HepG2 (cell line): ENCODE results near the gene TMA7B. TPM values are rescaled to one million over a fixed set of nuclear protein-coding genes. Genes with fewer than 3 reads are reported as not detected.

Experiments
- ATAC-seq: fragments of 200-7000 bp; cut with Tn5 transposase; 3 replicates; pipeline ENCODE4 v1.9.1; 2020; ENCODE audit warnings: mild to moderate bottlenecking, moderate library complexity
- BruUV-seq: library from RNA; stranded (reverse); fragments of 400-500 nt; replicated peaks from 2 replicates; lab custom pipeline; 2021; lab: Mats Ljungman, UMichigan
- CTCF ChIA-PET: fragments of 300-600 bp; formaldehyde crosslinking; extraction: SDS; loops from one replicate; lab custom pipeline; 2021; ENCODE audit warnings: low total read pairs, inconsistent platforms, low intra/inter-chr PET ratio; lab: Yijun Ruan, JAX
- POLR2A ChIA-PET: fragments of 350-600 bp; sonication (Branson Sonifier 250); formaldehyde crosslinking; loops from one replicate; lab custom pipeline; 2020; ENCODE audit warnings: antibody characterized with exemption, inconsistent platforms; lab: Yijun Ruan, JAX
- DNase-seq: peaks from one replicate; pipeline ENCODE4 v3.0.0-alpha.2; 2015; ENCODE audit warnings: low spot score
- FAIRE-seq: peaks from 3 replicates; lab custom pipeline; 2011; peaks lifted over from hg19 to GRCh38; lab: Jason Lieb, UNC
- H2AFZ ChIP-seq: one replicate; pipeline ENCODE4 v1.6.1; 2011; ENCODE audit warnings: low read length, inconsistent platforms
- H3K27ac ChIP-seq: fragments of 300-600 bp; 3 replicates; pipeline ENCODE4 v1.8.0; 2011; ENCODE audit warnings: mixed run types, mild to moderate bottlenecking, mixed read lengths, low read length, inconsistent platforms; ENCODE audit not compliant: insufficient read depth; ENCODE audit errors: extremely low read length
- H3K27me3 ChIP-seq, 2 experiments: fragments of 200-600 bp in 1 of 2; 2 replicates in 1 of 2; 3 replicates in 1 of 2; pipeline versions ENCODE4 v1.6.0 to v1.8.0; 2011; ENCODE audit warnings: low read length in 2 of 2, mild to moderate bottlenecking in 2 of 2, moderate library complexity in 2 of 2, inconsistent platforms in 1 of 2; ENCODE audit not compliant: insufficient read depth in 2 of 2, control insufficient read depth in 1 of 2
- H3K36me3 ChIP-seq, 2 experiments: fragments of 200-600 bp in 1 of 2; replicated peaks in 1 of 2; 2 replicates in 1 of 2; 3 replicates in 1 of 2; pipeline versions ENCODE4 v1.5.1 to v1.8.0; 2011; ENCODE audit warnings: low read length in 2 of 2, inconsistent platforms in 1 of 2; ENCODE audit not compliant: insufficient read depth in 2 of 2, control insufficient read depth in 1 of 2
- H3K4me1 ChIP-seq: 2 replicates; pipeline ENCODE4 v1.5.1; 2012; ENCODE audit warnings: low read length, inconsistent platforms; ENCODE audit not compliant: insufficient read depth
- H3K4me2 ChIP-seq: 2 replicates; pipeline ENCODE4 v1.6.0; 2011; ENCODE audit warnings: low read depth, low read length, inconsistent platforms
- H3K4me3 ChIP-seq, 3 experiments: fragments of 200-600 bp in 1 of 3; sonication (generic), shearing (Covaris generic) in 1 of 3; replicated peaks in 1 of 3; 2 replicates each; pipeline ENCODE4 v1.5.1; 2011 to 2016; ENCODE audit warnings: low read length in 3 of 3, inconsistent platforms in 2 of 3, low read depth in 2 of 3, mild to moderate bottlenecking in 2 of 3, control low read depth in 1 of 3, mixed read lengths in 1 of 3; ENCODE audit not compliant: insufficient read depth in 1 of 3
- H3K79me2 ChIP-seq: one replicate; pipeline ENCODE4 v1.6.1; 2011; ENCODE audit warnings: low read length, inconsistent platforms; ENCODE audit not compliant: insufficient read depth
- H3K9ac ChIP-seq: 2 replicates; pipeline ENCODE4 v1.6.0; 2011; ENCODE audit warnings: mild to moderate bottlenecking, low read depth, low read length, inconsistent platforms; ENCODE audit not compliant: insufficient read depth
- H3K9me3 ChIP-seq: 2 replicates; pipeline ENCODE4 v1.5.1; 2012; ENCODE audit warnings: mild to moderate bottlenecking, low read length
- H4K20me1 ChIP-seq: 2 replicates; pipeline ENCODE4 v1.6.0; 2011; ENCODE audit warnings: inconsistent platforms, mild to moderate bottlenecking, low read length, moderate library complexity; ENCODE audit not compliant: insufficient read depth
- AFF4 ChIP-seq: sonication (generic); formaldehyde crosslinking; IDR thresholded peaks from 2 replicates; pipeline ENCODE4 v1.4.0; 2020; ENCODE audit warnings: missing genetic modification reagents
- AGO2 ChIP-seq: fragments of 200-400 bp; formaldehyde crosslinking; optimal IDR thresholded peaks from 2 replicates; pipeline ENCODE3; 2017; ENCODE audit warnings: mild to moderate bottlenecking, low read depth, low read length, moderate library complexity
- ARNT2 ChIP-seq: sonication (generic); formaldehyde crosslinking; IDR thresholded peaks from 2 replicates; pipeline ENCODE4 v1.8.0; 2022; ENCODE audit warnings: mild to moderate bottlenecking, low read depth, missing genetic modification reagents, moderate library complexity
- BORCS8-MEF2B ChIP-seq: sonication (generic); formaldehyde crosslinking; IDR thresholded peaks from 2 replicates; pipeline ENCODE4 v1.8.0; 2022; ENCODE audit warnings: mild to moderate bottlenecking, missing genetic modification reagents
- FOSL1 ChIP-seq: sonication (generic); formaldehyde crosslinking; IDR thresholded peaks from 2 replicates; pipeline ENCODE4 v1.9.0; 2021; ENCODE audit warnings: missing genetic modification reagents, borderline replicate concordance
- FOXA1 ChIP-seq, 2 experiments: fragments of 450-650 bp in 1 of 2; sonication (generic) in 1 of 2; formaldehyde crosslinking in 1 of 2; IDR thresholded peaks; 2 replicates each; pipeline versions ENCODE4 v1.4.0 to v1.6.1; 2016 to 2020; ENCODE audit warnings: missing genetic modification reagents in 1 of 2
- IKZF4 ChIP-seq: sonication (generic); formaldehyde crosslinking; IDR thresholded peaks from 2 replicates; pipeline ENCODE4 v1.5.1; 2020; ENCODE audit warnings: borderline replicate concordance, mild to moderate bottlenecking, low read depth, missing genetic modification reagents; ENCODE audit errors: not compliant biosample characterization
- KDM5B ChIP-seq: sonication (generic); formaldehyde crosslinking; IDR thresholded peaks from 2 replicates; pipeline ENCODE4 v1.4.0; 2020; ENCODE audit warnings: missing genetic modification reagents, mild to moderate bottlenecking, borderline replicate concordance
- PRMT3 ChIP-seq: sonication (generic); formaldehyde crosslinking; IDR thresholded peaks from 2 replicates; pipeline ENCODE4 v1.8.1; 2022; ENCODE audit warnings: low read depth, mild to moderate bottlenecking, moderate library complexity, missing genetic modification reagents, borderline replicate concordance
- YY1 ChIP-seq: IDR thresholded peaks from 2 replicates; pipeline ENCODE4 v1.6.1; 2011; ENCODE audit warnings: low read length, low read depth, moderate library complexity, mild to moderate bottlenecking; ENCODE audit not compliant: insufficient read depth, insufficient replicate concordance
- ZNF253 ChIP-seq: sonication (generic); formaldehyde crosslinking; IDR thresholded peaks from 2 replicates; pipeline ENCODE4 v1.8.0; 2022; ENCODE audit warnings: mild to moderate bottlenecking, missing genetic modification reagents, borderline replicate concordance
- ZNF264 ChIP-seq: sonication (generic); formaldehyde crosslinking; IDR thresholded peaks from 2 replicates; pipeline ENCODE4 v1.4.0; 2020; ENCODE audit warnings: missing genetic modification reagents
- ZNF281 ChIP-seq: sonication (generic); formaldehyde crosslinking; IDR thresholded peaks from 2 replicates; pipeline ENCODE4 v1.4.0; 2020; ENCODE audit warnings: missing genetic modification reagents, borderline replicate concordance
- ZNF282 ChIP-seq: fragments of 450-650 bp; IDR thresholded peaks from 2 replicates; pipeline ENCODE4 v1.6.1; 2018; ENCODE audit not compliant: partially characterized antibody
- ZNF337 ChIP-seq: sonication (generic); formaldehyde crosslinking; IDR thresholded peaks from 2 replicates; pipeline ENCODE4 v1.5.1; 2020; ENCODE audit warnings: missing genetic modification reagents, low read depth, mild to moderate bottlenecking, borderline replicate concordance
- ZNF614 ChIP-seq: IDR thresholded peaks from 2 replicates; pipeline ENCODE4 v1.6.1; 2018; ENCODE audit warnings: missing biosample characterization, missing genetic modification reagents, inconsistent platforms, borderline replicate concordance
- ZNF891 ChIP-seq: sonication (generic); formaldehyde crosslinking; IDR thresholded peaks from 2 replicates; pipeline ENCODE4 v1.5.0; 2020; ENCODE audit warnings: mild to moderate bottlenecking, missing genetic modification reagents
- WGBS: methylation state at CpG from one replicate; pipeline ENCODE4 v1.1.6; 2017; ENCODE audit warnings: low lambda C conversion rate; 5-methylcytosine and 5-hydroxymethylcytosine counted together
- in situ Hi-C: cut with HindIII; loops from 2 replicates; pipeline ENCODE4 v1.10.0; 2017; ENCODE audit warnings: low pct_unique_long_range_greater_than_20kb; ENCODE audit not compliant: extremely low pct_ligation_motif_present
- intact Hi-C: fragments of 100-400 bp; cut with micrococcal nuclease; formaldehyde crosslinking; loops from one replicate; pipeline ENCODE4 v1.10.0; 2022; ENCODE audit not compliant: unreplicated experiment
- polyA plus RNA-seq, 8 experiments: library from polyadenylated mRNA; depleted of rRNA in 3 of 8; stranded (reverse) in 7 of 8; unstranded in 1 of 8; fragments of >200 nt; fragmentation: Illumina TruSeq in 4 of 8; extraction: Trizol in 4 of 8; gene quantifications; 2 replicates each; pipeline versions ENCODE4 v1.2.1 to v1.2.3, GENCODE V29; 2011 to 2016; ENCODE audit warnings: low read depth in 4 of 8, missing spikeins in 1 of 8, mixed read lengths in 1 of 8; ENCODE audit not compliant: insufficient read depth in 1 of 8
- total RNA-seq, 5 experiments: library from RNA; depleted of rRNA; stranded (reverse); fragments of >200 nt; fragmentation: Illumina TruSeq; extraction: Trizol; gene quantifications; 2 replicates each; pipeline ENCODE4 v1.2.3, GENCODE V29; 2016; ENCODE audit warnings: low read depth in 1 of 5
- TF ChIP-seq, protein P1 (sequence below): sonication (generic); formaldehyde crosslinking; IDR thresholded peaks from 2 replicates; pipeline ENCODE4 v1.4.0; 2020; ENCODE audit warnings: missing genetic modification reagents

TMA7B gene
- total and polyA plus RNA-seq, 2 of the 13 experiments (the other 11 are each of a cell fraction or from before 2014, with no cell fraction given): not detected

GRCh38 chr22:39925273-39925672 lies 34.9 kb upstream of the TMA7B start:
- ATAC-seq (no peak), DNase-seq (no peak), FAIRE-seq (no peak)
- H3K27ac ChIP-seq: no peak overlapping the region
- no peaks in the 10 kb centered on the region; a peak in 2 of 5 replicates for H3K27me3 ChIP-seq
- POLR2A ChIA-PET: no interaction called here
- H3K4me1 ChIP-seq: peaks cover 11% of the 10 kb centered on the region
- H3K9me3 ChIP-seq: no peaks in the 10 kb centered on the region
- WGBS: no CpG with 5 or more reads among the region's 2 CpGs
- in situ Hi-C loops (no loop called here), intact Hi-C loops (no loop called here)
- H3K4me3 ChIP-seq: no peak overlapping the region
- no peak overlapping the region for H2AFZ ChIP-seq
- H3K9ac ChIP-seq: no peak overlapping the region
- H4K20me1 ChIP-seq: no peaks in the 10 kb centered on the region
- no peak overlapping the region for H3K4me2 ChIP-seq
- no peaks in the 10 kb centered on the region for H3K79me2 ChIP-seq
- CTCF ChIA-PET: no interaction called here
- no TSS peak for BruUV-seq
- no peaks in the 10 kb centered on the region for H3K36me3 ChIP-seq
- TF ChIP-seq PRMT3 (no peak), ZNF614 (no peak), BORCS8-MEF2B (CRISPR knock-in tag) (no peak), AFF4 (CRISPR knock-in tag) (no peak), ARNT2 (no peak), ZNF891 (no peak), ZNF282 (no peak), ZNF264 (CRISPR knock-in tag) (no peak), ZNF253 (CRISPR knock-in tag) (no peak), IKZF4 (CRISPR knock-in tag) (no peak), FOSL1 (CRISPR knock-in tag) (no peak), KDM5B (CRISPR knock-in tag) (no peak), AGO2 (no peak), ZNF281 (no peak), FOXA1 (IDR thresholded peaks at IDR 0.05) (no peak), FOXA1 (CRISPR knock-in tag; IDR thresholded peaks at IDR 0.05) (no peak), ZNF337 (CRISPR knock-in tag) (no peak), YY1 (no peak)
- TF ChIP-seq, protein P1, sequence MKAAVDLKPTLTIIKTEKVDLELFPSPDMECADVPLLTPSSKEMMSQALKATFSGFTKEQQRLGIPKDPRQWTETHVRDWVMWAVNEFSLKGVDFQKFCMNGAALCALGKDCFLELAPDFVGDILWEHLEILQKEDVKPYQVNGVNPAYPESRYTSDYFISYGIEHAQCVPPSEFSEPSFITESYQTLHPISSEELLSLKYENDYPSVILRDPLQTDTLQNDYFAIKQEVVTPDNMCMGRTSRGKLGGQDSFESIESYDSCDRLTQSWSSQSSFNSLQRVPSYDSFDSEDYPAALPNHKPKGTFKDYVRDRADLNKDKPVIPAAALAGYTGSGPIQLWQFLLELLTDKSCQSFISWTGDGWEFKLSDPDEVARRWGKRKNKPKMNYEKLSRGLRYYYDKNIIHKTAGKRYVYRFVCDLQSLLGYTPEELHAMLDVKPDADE (CRISPR knock-in tag): no peak
